ENCODE results near the gene DCXR.

Gene DCXR

DNA sequence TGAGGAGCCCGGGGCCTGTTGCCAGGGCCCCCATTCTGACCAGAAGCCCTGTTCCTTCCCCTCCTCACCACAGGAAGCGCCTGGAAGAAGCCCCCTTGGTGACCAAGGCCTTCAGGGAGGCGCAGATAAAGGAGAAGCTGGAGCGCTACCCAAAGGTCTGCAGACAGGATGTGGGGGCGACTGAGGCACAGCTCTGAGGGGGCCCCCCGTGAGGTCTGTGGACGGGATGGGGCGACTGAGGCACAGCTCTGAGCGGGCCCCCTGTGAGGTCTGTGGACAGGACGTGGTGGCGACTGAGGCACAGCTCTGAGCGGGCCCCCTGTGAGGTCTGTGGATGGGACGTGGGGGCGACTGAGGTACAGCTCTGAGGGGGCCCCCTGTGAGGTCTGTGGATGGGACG lies 28.1 kb downstream of the DCXR start:
- Histone ChIP-seq H3K4me3 (ENCODE audit: low read length) (no peak overlapping the region), H3K4me1 (ENCODE audit: control insufficient read depth, insufficient read depth, low read length) (peaks cover 35% of the 10 kb centered on the region), H3K9ac (ENCODE audit: low read depth, low read length) (no peak overlapping the region), H3K36me3 (ENCODE audit: insufficient read depth, low read length) (no peaks in the 10 kb centered on the region), H3K4me2 (ENCODE audit: low read length) (no peak overlapping the region), H3K27me3 (ENCODE audit: control insufficient read depth, insufficient read depth, low read length) (no peaks in the 10 kb centered on the region), H3K9me3 (replicated peaks; ENCODE audit: low read length) (no peaks in the 10 kb centered on the region)

DNA sequence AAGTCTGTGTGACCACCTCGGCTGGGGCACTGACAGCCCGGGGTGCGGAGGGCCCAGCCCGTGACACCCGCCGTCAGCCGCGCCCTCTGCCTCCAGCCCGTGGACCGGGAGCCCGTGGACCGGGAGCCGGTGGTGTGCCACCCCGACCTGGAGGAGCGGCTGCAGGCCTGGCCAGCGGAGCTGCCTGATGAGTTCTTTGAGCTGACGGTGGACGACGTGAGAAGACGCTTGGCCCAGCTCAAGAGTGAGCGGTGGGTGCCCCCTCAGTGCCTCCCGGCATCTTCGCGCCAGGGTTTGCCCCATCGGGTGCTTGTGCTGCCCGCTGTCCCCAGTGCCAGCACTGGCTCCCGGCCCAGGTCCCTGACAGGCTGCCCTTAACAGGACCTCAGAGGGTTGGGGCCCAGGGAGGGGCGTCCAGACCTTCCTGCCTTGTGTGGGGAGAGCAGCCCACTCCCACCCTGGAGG lies 28.5 kb downstream of the DCXR start:
- no peak overlapping the region for H3K4me2 ChIP-seq (ENCODE audit: low read length)
- H3K36me3 ChIP-seq (ENCODE audit: insufficient read depth, low read length): no peaks in the 10 kb centered on the region
- no peak overlapping the region for H3K9ac ChIP-seq (ENCODE audit: low read depth, low read length)
- no peaks in the 10 kb centered on the region for H3K9me3 ChIP-seq (replicated peaks; ENCODE audit: low read length)
- H3K4me1 ChIP-seq (ENCODE audit: control insufficient read depth, insufficient read depth, low read length): peaks cover 39% of the 10 kb centered on the region
- H3K4me3 ChIP-seq (ENCODE audit: low read length): no peak overlapping the region
- no peaks in the 10 kb centered on the region for H3K27me3 ChIP-seq (ENCODE audit: control insufficient read depth, insufficient read depth, low read length)

DNA sequence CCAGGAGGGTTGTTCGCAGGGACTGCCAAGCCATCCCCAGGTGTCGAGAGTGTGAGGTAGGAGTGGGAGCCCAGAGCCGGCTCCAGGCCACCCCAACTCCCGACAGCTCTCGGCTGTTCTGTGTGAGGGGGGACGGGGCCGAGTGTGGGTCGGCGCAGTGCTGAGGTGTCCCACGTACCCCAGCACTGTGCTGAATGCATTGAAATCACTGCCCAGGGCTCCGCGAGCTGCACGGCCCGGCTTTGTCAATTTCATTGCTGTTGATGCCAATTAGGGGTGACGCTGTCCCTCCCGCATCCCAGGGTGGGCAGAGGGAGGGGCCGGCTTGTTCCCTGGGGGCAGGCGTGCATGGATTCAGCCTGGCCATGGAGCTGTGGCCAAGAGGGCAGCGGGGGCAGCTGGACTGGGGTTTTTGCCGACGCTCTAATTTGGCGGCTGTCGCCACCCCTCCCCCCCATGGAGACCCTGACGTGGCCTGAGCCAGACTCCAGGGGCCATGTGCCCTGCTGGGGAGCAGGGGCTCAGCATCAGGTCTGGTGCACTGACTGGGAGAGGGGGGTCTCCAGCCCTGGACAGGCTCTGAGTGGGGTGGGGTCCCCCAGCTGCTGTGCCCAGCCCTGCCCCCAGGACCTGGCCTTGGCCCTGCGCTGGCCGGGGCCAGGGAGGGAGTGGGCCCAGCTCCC lies 29.1 kb downstream of the DCXR start:
- Histone ChIP-seq H3K9ac (ENCODE audit: low read depth, low read length) (no peak overlapping the region), H3K36me3 (ENCODE audit: insufficient read depth, low read length) (no peaks in the 10 kb centered on the region), H3K4me3 (ENCODE audit: low read length) (no peak overlapping the region)

DNA sequence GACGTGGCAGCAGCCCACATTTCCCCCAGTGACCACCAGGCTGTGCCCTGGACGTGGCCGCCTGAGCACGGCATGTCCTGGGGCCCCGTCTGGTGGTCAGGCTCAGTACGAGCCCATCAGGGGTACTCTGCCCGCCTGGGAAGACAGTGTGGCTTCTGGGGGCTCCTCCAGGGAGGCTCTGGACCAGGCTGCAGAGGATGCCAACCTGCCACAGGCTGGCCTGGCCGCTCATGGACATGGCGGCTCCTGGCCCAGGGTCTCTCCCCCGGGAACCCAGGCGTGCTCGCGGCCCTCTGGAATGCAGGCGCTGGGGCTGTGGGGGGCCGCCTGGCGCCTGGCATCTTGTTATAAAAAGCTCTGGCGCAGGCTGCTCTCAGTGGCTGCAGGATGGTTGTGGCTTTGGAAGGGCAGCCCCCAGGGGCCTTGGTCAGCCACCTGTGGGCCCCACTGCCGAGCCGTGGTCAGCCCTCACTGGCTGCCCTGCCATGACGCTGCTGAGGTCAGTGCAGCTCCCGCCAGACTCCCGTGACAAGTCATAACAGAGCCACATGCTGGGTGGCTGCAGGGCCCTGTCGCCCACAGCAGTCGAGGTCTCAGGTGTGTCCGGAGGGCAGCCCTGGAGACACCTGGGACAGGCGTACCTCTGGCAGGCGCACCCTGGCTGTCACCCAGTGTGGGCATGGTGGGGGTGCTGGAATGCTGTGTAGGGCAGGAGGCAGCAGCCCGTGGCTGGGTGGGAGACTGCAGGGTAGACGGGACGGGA lies 29.8 kb downstream of the DCXR start:
- H3K27me3 ChIP-seq (ENCODE audit: control insufficient read depth, insufficient read depth, low read length): no peaks in the 10 kb centered on the region
- H3K4me3 ChIP-seq (ENCODE audit: low read length): no peak overlapping the region
- no peaks in the 10 kb centered on the region for H3K36me3 ChIP-seq (ENCODE audit: insufficient read depth, low read length)
- H3K9me3 ChIP-seq (replicated peaks; ENCODE audit: low read length): no peaks in the 10 kb centered on the region
- H3K4me1 ChIP-seq (ENCODE audit: control insufficient read depth, insufficient read depth, low read length): peaks cover 51% of the 10 kb centered on the region
- H3K9ac ChIP-seq (ENCODE audit: low read depth, low read length): no peak overlapping the region
- no peak overlapping the region for H3K4me2 ChIP-seq (ENCODE audit: low read length)

More for the DNA sequence above, 29.1 kb downstream of the DCXR start:
- Histone ChIP-seq H3K9me3 (replicated peaks; ENCODE audit: low read length) (no peaks in the 10 kb centered on the region), H3K4me1 (ENCODE audit: control insufficient read depth, insufficient read depth, low read length) (peaks cover 44% of the 10 kb centered on the region), H3K4me2 (ENCODE audit: low read length) (no peak overlapping the region), H3K27me3 (ENCODE audit: control insufficient read depth, insufficient read depth, low read length) (no peaks in the 10 kb centered on the region)

DNA sequence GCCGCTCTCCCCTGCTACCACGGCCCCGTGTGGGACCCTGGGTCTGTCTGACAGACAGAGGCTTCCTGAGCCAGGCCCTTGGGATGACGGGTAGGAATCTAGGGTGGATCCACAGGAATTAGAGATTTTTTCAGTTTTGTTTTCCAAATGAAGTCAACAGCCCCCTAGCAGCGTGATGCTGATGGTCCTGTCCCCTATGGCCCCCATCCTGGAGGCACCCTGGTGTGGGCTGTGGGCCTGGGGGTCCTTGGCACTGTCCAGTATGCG lies 30.3 kb downstream of the DCXR start:
- H3K9ac ChIP-seq (ENCODE audit: low read depth, low read length): no peak overlapping the region
- H3K36me3 ChIP-seq (ENCODE audit: insufficient read depth, low read length): no peaks in the 10 kb centered on the region
- H3K4me2 ChIP-seq (ENCODE audit: low read length): no peak overlapping the region
- peaks cover 52% of the 10 kb centered on the region for H3K4me1 ChIP-seq (ENCODE audit: control insufficient read depth, insufficient read depth, low read length)
- no peak overlapping the region for H3K4me3 ChIP-seq (ENCODE audit: low read length)
- no peaks in the 10 kb centered on the region for H3K27me3 ChIP-seq (ENCODE audit: control insufficient read depth, insufficient read depth, low read length)
- H3K9me3 ChIP-seq (replicated peaks; ENCODE audit: low read length): no peaks in the 10 kb centered on the region

DNA sequence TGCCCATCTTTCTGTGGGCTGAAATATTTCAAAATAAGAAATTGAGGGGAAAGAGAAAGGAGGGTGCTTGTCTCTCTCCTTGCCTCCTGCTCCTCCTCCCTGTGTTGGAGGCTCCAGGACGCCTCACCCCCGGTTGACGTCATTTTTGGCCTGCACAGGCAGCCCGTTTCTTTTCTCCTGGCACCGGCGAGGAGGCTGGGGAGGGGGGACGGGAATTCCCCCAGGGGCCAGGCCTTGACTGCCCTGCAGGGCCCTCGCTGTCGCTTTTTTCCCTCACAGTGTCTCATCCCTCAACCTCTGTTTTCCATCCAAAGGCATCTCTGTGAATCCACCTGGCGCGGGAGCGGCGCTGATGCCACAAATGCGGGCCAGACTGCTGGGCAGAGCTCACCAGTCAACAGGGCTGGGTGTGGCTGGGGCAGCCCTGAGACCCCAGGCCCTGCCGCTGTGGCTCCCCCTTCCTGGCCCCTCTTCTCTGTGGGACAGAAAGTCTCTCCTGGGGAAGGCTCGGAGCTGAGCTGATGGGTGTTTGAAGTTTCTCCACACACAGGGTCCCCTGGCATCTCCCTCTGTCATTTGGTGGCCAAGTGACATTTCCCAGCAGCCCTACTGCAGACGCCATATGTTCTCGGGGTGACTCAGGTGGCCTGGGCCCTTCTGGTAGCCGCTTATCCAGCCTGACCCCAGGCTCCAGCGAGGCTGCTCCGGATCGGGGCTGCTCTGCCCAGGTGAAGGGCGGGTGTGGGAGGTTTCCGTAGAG lies 30.8 kb downstream of the DCXR start:
- H3K4me3 ChIP-seq (ENCODE audit: low read length): no peak overlapping the region

DNA sequence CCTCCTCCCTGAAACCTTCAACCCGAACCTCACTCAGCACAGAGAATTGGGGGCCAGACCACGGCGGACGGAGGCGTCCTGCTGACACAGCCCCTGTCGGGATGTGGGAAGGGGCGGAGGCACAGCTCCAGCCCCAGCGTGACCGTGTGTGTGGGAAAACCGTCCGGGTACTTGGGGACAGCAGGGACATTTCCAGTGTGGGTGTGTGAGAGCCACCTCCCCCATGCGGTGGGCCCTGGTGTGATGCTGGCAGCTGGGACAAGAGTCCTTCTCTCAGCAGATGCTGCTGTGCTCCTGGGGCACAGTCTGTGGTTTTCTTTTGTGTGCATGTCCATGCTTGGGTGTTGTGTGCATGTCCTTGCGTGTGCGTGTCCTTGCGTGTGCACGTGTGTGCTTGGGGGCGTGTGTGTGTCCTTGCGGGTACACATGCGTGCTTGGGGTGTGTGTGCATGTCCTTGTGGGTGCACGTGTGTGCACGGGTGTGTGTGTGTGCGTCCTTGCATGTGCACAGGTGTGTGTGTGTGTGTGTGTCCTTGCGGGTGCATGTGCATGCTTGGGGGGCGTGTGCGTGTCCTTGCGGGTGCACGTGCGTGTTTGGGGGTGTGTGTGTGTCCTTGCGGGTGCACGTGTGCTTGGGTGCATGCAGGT lies 31.7 kb downstream of the DCXR start:
- H3K4me1 ChIP-seq (ENCODE audit: control insufficient read depth, insufficient read depth, low read length): peaks cover 56% of the 10 kb centered on the region
- no peaks in the 10 kb centered on the region for H3K27me3 ChIP-seq (ENCODE audit: control insufficient read depth, insufficient read depth, low read length)
- no peak overlapping the region for H3K9ac ChIP-seq (ENCODE audit: low read depth, low read length)
- no peaks in the 10 kb centered on the region for H3K36me3 ChIP-seq (ENCODE audit: insufficient read depth, low read length)
- no peak overlapping the region for H3K4me2 ChIP-seq (ENCODE audit: low read length)
- no peak overlapping the region for H3K4me3 ChIP-seq (ENCODE audit: low read length)
- H3K9me3 ChIP-seq (replicated peaks; ENCODE audit: low read length): no peaks in the 10 kb centered on the region

More for the DNA sequence above, 30.8 kb downstream of the DCXR start:
- H3K4me1 ChIP-seq (ENCODE audit: control insufficient read depth, insufficient read depth, low read length): peaks cover 52% of the 10 kb centered on the region
- H3K4me2 ChIP-seq (ENCODE audit: low read length): peak overlapping the region; percentile 40
- H3K9ac ChIP-seq (ENCODE audit: low read depth, low read length): no peak overlapping the region
- H3K9me3 ChIP-seq (replicated peaks; ENCODE audit: low read length): no peaks in the 10 kb centered on the region
- no peaks in the 10 kb centered on the region for H3K27me3 ChIP-seq (ENCODE audit: control insufficient read depth, insufficient read depth, low read length)
- no peaks in the 10 kb centered on the region for H3K36me3 ChIP-seq (ENCODE audit: insufficient read depth, low read length)

DNA sequence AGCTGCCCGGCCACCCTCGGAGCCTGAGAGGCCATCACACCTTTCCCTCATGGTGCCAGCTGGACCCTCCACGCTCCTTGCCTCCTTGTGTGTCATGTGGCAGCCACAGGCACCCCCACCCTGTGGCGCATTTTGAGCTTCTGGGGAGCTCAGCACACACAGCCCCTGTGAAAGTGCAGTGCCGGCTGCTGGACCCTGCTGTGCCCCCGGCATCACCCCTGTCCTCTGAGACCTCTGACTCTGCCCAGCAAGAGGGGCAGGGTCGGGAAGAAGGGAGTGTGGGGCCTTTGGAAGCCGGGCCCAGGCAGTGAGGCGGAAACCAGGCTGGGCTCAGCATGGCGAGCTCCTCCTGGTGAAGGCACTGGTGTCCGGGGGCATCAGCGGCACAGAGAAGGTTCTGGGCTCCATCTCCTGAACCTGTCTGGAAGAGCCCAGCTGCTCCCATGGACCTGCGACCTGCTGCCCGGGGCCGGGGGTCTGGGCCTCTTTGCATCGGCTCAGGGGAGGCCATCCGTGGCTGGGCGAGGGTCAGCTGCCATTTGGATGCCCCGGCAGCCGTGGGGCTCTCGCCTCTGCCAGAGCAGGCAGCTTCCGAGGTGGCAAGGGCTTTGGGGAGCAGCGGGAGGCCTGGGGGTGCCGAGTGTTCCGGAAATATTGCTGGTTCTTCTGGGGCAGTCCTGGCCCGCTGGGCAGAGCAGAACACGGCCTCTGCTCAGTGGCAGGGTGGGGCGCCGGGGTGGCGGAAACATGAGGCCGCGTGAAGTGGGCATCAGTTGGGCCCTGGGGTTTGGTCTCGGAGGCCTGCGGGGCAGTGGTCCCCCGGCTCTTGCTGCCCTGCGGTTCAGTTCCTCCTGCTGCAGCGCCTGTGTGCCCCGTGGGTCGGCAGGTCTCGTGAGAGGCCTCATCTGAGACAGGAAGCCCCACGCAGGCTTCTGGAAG lies 32.7 kb downstream of the DCXR start:
- Histone ChIP-seq H3K36me3 (ENCODE audit: insufficient read depth, low read length) (no peaks in the 10 kb centered on the region), H3K4me3 (ENCODE audit: low read length) (no peak overlapping the region), H3K4me1 (ENCODE audit: control insufficient read depth, insufficient read depth, low read length) (peaks cover 56% of the 10 kb centered on the region), H3K4me2 (ENCODE audit: low read length) (peak overlapping the region; percentile 52), H3K9me3 (replicated peaks; ENCODE audit: low read length) (no peaks in the 10 kb centered on the region), H3K27me3 (ENCODE audit: control insufficient read depth, insufficient read depth, low read length) (no peaks in the 10 kb centered on the region), H3K9ac (ENCODE audit: low read depth, low read length) (no peak overlapping the region)

DNA sequence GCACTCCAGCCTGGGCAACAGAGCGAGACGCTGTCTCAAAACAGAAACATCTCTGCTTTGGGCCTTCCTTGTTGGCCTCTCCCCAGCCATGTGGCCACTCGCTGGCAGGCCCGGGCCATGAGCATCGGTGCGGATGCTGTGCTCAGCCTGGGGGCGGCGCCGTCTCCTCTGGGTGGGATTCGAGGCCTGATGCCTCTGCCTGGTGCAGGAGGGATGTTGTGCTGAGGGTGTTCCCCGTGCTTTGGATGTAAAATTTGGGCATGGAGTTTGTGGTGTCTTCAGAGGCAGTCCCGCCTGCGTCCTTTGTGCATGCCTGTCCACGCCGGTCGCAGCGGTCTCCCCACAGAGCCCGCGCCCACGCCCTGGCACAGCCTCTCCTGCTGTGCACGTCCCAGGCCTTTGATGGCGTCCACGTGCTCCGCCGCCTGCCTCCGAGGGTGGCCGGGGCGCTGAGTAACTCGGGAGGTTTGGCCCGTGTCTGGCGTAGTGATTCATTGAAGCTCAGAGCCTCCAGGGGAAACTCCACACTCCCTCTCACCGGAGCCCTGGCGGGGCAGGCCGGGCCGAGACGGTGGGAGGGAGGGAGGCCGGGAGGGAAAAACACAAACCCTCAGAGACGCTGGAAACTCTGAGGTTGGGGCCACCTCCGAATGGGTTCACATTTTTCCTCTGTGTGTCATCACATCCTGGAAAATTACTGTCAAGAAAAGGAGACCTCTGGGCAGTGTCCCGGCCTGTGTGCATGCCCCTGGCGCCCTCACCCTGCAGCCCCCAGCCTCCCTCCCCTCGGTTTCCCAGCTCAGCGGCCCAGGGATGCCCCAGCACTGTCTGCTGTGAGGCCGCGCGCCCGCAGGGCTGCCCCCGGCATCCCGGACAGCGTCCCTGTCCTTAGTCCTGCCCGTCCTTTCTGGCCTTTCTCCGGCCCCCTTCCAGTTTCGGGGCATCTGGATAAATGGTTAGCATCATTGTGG lies 33.8 kb downstream of the DCXR start:
- Histone ChIP-seq H3K36me3 (ENCODE audit: insufficient read depth, low read length) (no peaks in the 10 kb centered on the region), H3K9ac (ENCODE audit: low read depth, low read length) (peak overlapping the region; percentile 5), H3K9me3 (replicated peaks; ENCODE audit: low read length) (no peaks in the 10 kb centered on the region), H3K4me1 (ENCODE audit: control insufficient read depth, insufficient read depth, low read length) (peaks cover 56% of the 10 kb centered on the region), H3K27me3 (ENCODE audit: control insufficient read depth, insufficient read depth, low read length) (no peaks in the 10 kb centered on the region), H3K4me3 (ENCODE audit: low read length) (no peak overlapping the region), H3K4me2 (ENCODE audit: low read length) (peak overlapping the region; percentile 62)

DNA sequence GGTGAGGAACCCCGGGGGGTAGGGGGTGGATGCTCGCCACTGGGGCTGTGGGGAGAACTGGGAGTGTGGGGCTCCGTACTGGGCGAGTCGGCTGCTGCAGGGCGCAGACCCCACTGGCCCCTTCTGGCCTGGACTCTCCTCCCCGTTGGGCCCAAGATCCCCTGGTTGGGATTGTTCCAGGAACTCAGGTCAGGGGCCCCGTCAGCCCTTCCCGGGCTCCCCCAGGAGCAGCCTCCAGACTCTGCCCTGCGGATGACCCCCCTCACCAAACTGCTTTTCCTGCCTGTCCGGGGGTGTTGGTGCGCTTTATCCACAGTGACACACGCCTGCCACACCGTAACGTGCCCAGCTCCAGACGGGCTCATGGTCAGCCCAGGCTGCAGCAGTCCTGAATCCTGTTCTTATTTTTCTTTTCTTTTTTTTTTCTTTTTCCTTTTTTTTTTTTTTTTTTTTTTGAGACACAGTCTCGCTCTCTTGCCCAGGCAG lies 35.9 kb downstream of the DCXR start:
- Histone ChIP-seq H3K9ac (ENCODE audit: low read depth, low read length) (no peak overlapping the region), H3K9me3 (replicated peaks; ENCODE audit: low read length) (no peaks in the 10 kb centered on the region), H3K4me3 (ENCODE audit: low read length) (no peak overlapping the region), H3K27me3 (ENCODE audit: control insufficient read depth, insufficient read depth, low read length) (no peaks in the 10 kb centered on the region), H3K4me1 (ENCODE audit: control insufficient read depth, insufficient read depth, low read length) (peaks cover 41% of the 10 kb centered on the region), H3K36me3 (ENCODE audit: insufficient read depth, low read length) (peaks cover 4% of the 10 kb centered on the region), H3K4me2 (ENCODE audit: low read length) (no peak overlapping the region)
